Endometrial microvascular endothelial cells (primary cell): Measurements from ENCODE around the gene THG1L. TPM values are rescaled to one million over a fixed set of nuclear protein-coding genes. Genes with fewer than 3 reads are reported as not detected.

ENCODE experiments used
- total RNA-seq: library from RNA; depleted of rRNA; stranded (reverse); fragments of >200 nt; gene quantifications from one replicate; pipeline ENCODE4 v1.2.3, GENCODE V29; 2015; ENCODE audit errors: inconsistent ontology term

THG1L gene
- total RNA-seq, 1 donor from 2014 or later = 14.4 TPM

Other genes with a start within 250 kb of the THG1L start
- 13.5 TPM for gene ADAM19, start 155.6 kb upstream of the THG1L start, total RNA-seq
- gene SOX30, start 79.0 kb upstream of the THG1L start, total RNA-seq = not detected
- gene C5orf52, start 59.9 kb upstream of the THG1L start, total RNA-seq = not detected
- gene LSM11, start 12.3 kb downstream of the THG1L start, total RNA-seq = 5.2 TPM
- gene CLINT1, start 127.7 kb downstream of the THG1L start, total RNA-seq = 71.0 TPM